ENCODE data around the gene CLSTN1. TPM values are rescaled to one million over a fixed set of nuclear protein-coding genes. Genes with fewer than 3 reads are reported as not detected.

Gene CLSTN1
- total and polyA plus RNA-seq, 10 of the 15 experiments (the other 5 are each of a cell fraction or from before 2014, with no cell fraction given): 2.7 to 64.4 (median 23.2) TPM

- no peak for TF ChIP-seq NFXL1 (IDR thresholded peaks at IDR 0.05; ENCODE audit: borderline replicate concordance)
- no peak for TF ChIP-seq RAD51 (IDR thresholded peaks at IDR 0.05)
- TF ChIP-seq, protein P1, sequence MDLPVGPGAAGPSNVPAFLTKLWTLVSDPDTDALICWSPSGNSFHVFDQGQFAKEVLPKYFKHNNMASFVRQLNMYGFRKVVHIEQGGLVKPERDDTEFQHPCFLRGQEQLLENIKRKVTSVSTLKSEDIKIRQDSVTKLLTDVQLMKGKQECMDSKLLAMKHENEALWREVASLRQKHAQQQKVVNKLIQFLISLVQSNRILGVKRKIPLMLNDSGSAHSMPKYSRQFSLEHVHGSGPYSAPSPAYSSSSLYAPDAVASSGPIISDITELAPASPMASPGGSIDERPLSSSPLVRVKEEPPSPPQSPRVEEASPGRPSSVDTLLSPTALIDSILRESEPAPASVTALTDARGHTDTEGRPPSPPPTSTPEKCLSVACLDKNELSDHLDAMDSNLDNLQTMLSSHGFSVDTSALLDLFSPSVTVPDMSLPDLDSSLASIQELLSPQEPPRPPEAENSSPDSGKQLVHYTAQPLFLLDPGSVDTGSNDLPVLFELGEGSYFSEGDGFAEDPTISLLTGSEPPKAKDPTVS (IDR thresholded peaks at IDR 0.05; ENCODE audit: low read depth, low read length): no peak
- no peak for TF ChIP-seq YBX1 (IDR thresholded peaks at IDR 0.05)
- TF ChIP-seq BMI1 (IDR thresholded peaks at IDR 0.05; ENCODE audit: borderline replicate concordance): no peak
- no peak for TF ChIP-seq MXI1 (IDR thresholded peaks at IDR 0.05; ENCODE audit: low read depth, low read length)
- TF ChIP-seq KLF5 (IDR thresholded peaks at IDR 0.05; ENCODE audit: partially characterized antibody): no peak
Observed at GRCh38 chr1:9852410-9853248, 28.9 kb upstream of the CLSTN1 start (continued).

DNA sequence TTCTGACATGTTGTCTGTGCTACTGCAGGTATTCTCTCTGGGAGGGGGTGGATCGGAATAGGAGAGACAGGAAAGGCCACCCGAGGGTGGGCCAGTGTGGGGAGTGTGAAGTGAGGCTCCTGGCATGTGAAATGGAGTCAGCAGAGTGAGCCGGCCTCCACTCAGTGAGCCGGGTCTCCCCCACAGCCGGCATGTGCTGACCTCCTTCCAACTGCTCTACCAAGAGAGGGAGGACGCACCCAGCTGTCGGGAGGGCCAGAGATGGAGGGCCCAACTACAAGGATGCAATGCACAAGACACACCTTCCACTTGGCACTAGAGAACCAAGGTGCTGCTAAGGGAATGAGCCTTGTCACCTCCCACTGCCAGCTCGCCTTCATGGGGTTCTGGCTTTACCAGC, 28.2 kb upstream of the CLSTN1 start:
- in situ Hi-C loops (cut with MboI) (no loop called here), intact Hi-C loops (cut with micrococcal nuclease; ENCODE audit: unreplicated experiment) (no loop called here)
- Histone ChIP-seq H3K4me1 (ENCODE audit: control insufficient read depth, insufficient read depth, low read length) (peaks cover 8% of the 10 kb centered on the region), H3K9me3 (replicated peaks; ENCODE audit: control insufficient read depth, insufficient read depth, low read length) (no peaks in the 10 kb centered on the region; the same call in 2 of the 3 replicates), H3K4me2 (ENCODE audit: control insufficient read depth, insufficient read depth) (no peak overlapping the region), H2AFZ (ENCODE audit: control insufficient read depth, low read depth, low read length) (no peak overlapping the region), H4K20me1 (ENCODE audit: control insufficient read depth, insufficient read depth) (no peaks in the 10 kb centered on the region), H3K79me2 (ENCODE audit: control insufficient read depth, insufficient read depth, low read length) (no peaks in the 10 kb centered on the region), H3K27me3 (replicated peaks in 1 of 2; ENCODE audit: control insufficient read depth in 2 of 2, insufficient read depth in 2 of 2, low read length in 1 of 2) (no peaks in the 10 kb centered on the region), H3K4me3 (no peak overlapping the region), H3K27ac (ENCODE audit: control insufficient read depth, insufficient read depth) (no peak overlapping the region), H3K36me3 (ENCODE audit: control insufficient read depth in 2 of 2, insufficient read depth in 2 of 2, low read length in 1 of 2) (no peaks in the 10 kb centered on the region), H3K9ac (ENCODE audit: control insufficient read depth, insufficient read depth, low read length) (no peak overlapping the region)
- DNase-seq (ENCODE audit: low read depth, low spot score) (no peak), ATAC-seq (no peak), FAIRE-seq (no peak)
- ChIA-PET RAD21 (ENCODE audit: unreplicated experiment) (no interaction called here), CTCF (interaction anchor here (0.7 kb wide), 1 partner anchor 1533 kb away, joined by 3 read pairs; no protein-coding TSS in a partner anchor), POLR2A (interaction anchor here (2.3 kb wide), 1 partner anchor 11 kb away, joined by 6 read pairs; no protein-coding TSS in a partner anchor), SMC1A (ENCODE audit: uncharacterized antibody, unreplicated experiment) (no interaction called here)
- WGBS (ENCODE audit: insufficient coverage, insufficient replicate concordance, low lambda C conversion rate, missing lambda C conversion rate): 83% methylated on average over 8 of the region's 8 CpGs
- BruUV-seq (replicated peaks): no TSS peak
- TF ChIP-seq HDAC6 (IDR thresholded peaks at IDR 0.05; ENCODE audit: unreplicated experiment): no peak
- no peak for TF ChIP-seq ESRRA (IDR thresholded peaks at IDR 0.05; ENCODE audit: low read length)
- no peak for TF ChIP-seq USF1 (IDR thresholded peaks at IDR 0.05; ENCODE audit: borderline replicate concordance, extremely low read length, insufficient read depth, low read depth, low read length)
- no peak for TF ChIP-seq NKRF (conservative IDR thresholded peaks at IDR 0.05)
- no peak for TF ChIP-seq ZNF24 (IDR thresholded peaks at IDR 0.05)
- TF ChIP-seq, protein P2, sequence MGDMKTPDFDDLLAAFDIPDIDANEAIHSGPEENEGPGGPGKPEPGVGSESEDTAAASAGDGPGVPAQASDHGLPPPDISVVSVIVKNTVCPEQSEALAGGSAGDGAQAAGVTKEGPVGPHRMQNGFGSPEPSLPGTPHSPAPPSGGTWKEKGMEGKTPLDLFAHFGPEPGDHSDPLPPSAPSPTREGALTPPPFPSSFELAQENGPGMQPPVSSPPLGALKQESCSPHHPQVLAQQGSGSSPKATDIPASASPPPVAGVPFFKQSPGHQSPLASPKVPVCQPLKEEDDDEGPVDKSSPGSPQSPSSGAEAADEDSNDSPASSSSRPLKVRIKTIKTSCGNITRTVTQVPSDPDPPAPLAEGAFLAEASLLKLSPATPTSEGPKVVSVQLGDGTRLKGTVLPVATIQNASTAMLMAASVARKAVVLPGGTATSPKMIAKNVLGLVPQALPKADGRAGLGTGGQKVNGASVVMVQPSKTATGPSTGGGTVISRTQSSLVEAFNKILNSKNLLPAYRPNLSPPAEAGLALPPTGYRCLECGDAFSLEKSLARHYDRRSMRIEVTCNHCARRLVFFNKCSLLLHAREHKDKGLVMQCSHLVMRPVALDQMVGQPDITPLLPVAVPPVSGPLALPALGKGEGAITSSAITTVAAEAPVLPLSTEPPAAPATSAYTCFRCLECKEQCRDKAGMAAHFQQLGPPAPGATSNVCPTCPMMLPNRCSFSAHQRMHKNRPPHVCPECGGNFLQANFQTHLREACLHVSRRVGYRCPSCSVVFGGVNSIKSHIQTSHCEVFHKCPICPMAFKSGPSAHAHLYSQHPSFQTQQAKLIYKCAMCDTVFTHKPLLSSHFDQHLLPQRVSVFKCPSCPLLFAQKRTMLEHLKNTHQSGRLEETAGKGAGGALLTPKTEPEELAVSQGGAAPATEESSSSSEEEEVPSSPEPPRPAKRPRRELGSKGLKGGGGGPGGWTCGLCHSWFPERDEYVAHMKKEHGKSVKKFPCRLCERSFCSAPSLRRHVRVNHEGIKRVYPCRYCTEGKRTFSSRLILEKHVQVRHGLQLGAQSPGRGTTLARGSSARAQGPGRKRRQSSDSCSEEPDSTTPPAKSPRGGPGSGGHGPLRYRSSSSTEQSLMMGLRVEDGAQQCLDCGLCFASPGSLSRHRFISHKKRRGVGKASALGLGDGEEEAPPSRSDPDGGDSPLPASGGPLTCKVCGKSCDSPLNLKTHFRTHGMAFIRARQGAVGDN (IDR thresholded peaks at IDR 0.05): no peak
